KG1 (cell line): ENCODE measurements around the gene ACTN1.

ENCODE experiments used
- DNase-seq: peaks from one replicate; lab custom pipeline; 2025; lab: John Stamatoyannopoulos, UW

Gene ACTN1

DNA sequence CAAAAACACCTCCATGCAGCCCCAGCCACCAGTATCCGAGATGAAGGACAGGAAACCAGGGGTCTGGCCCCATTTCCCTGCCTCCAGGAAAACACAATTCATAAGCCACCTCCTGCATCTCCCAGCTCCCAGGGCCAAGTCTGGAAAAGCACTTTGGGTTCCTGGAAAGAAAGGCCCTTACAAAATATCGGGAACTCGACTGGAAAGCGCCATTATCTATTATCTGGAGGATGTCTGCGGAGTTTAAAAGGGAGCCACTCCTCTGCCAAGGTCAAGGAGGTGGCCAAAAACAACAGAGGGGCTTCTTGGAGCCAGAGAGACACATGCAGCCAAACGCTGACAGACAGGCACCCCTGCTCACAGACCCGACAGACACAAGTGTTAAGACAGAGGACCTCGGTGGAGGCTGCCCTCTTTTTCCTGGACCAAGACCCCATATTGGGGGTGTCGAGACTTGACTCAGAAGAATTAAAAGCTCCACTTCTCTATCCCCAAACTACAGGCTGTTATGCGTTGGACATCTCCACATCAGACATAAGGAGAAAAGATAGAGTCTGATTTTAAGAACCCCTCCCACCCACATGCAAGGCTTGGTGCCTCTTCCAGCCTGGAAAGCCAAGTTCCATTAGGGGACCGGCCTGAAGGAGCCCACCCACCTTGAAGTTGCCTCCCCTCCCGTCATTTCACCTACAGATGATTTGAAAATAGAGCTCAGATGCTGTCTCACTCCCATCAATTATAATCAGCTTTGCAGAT lies 9.6 kb downstream of the ACTN1 start:
- DNase-seq, result no peak

DNA sequence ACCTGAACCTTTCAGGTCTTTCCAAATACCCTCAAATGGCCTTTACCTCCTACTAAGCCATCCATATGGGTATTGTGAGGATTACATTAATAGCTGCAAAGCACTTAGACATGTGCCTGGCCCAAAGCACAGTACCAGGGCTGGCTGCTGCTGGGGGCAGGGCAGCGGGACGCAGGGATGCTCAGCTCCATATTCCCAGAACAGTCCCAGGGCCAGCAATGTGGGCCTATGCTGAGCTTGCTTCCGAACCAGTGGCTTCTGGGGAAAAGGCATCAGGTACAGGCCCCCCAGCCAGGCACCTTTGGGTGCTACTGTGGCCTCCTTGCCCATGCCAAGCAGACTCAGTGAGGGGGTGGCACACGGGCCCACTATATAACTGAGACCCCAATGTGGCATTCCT lies 10.4 kb downstream of the ACTN1 start:
- DNase-seq, result no peak

DNA sequence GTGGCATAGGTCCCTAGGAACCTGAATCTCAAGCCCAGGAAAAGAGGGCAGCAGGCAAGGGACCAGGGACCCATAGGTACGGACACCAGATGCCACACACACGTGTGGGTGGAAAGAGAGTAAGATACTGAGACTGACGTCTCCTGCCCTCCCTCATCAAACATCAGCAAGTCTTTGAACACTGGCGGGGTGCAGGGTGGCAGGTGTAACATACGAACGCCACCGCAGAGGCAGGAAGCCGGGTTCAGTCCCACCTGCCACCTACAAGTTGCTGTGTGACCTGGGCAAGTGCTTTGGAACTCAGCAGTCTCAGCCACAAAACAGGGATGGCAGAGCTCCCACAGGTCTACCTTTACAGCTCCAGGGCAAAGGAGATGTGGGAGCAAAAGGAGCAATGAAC lies 11.1 kb downstream of the ACTN1 start:
- no peak for DNase-seq

DNA sequence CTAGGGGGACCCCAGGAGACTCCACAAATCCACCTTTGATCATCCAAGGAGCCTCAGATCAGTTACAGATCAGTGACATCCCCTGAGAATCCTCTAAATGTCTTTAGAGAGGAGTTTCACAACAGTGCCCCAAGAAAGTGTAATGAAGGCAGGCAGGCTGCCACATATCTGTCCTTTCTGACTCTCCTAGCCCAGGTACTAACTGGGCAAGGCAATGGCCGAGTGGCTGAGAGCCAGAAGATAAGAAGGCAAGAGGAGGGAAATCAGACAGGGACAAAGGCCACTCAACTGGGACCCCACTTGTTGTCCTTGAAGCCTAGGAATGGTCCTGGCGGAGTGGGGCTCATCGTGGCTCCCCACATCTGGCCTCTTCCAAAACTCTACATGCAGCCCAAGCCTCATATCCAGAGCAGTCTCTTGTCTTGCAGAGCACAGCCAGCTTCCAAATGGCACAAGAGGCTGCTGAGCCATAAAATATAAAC lies 11.6 kb downstream of the ACTN1 start:
- no peak for DNase-seq

DNA sequence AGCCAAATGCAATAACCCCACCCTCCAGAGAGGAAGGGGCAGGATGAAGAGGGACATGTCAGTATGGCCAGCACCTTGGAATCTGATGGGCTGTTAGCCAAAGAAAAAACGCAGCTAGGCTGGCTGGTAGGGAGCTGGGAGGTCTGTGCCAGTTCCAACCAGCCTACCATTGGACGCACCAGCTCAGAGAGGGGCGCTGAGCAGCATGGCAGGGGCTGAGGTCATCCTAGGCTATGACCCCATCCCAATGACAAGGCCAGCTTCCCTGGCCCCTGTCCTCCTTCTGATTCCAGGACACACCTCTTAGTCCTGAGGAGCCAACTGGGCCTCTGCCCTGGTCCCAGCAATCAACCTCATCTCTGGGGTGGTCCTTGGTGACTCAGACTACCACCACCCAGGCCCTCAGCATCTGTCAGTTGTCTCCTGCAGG lies 12.2 kb downstream of the ACTN1 start:
- no peak for DNase-seq

DNA sequence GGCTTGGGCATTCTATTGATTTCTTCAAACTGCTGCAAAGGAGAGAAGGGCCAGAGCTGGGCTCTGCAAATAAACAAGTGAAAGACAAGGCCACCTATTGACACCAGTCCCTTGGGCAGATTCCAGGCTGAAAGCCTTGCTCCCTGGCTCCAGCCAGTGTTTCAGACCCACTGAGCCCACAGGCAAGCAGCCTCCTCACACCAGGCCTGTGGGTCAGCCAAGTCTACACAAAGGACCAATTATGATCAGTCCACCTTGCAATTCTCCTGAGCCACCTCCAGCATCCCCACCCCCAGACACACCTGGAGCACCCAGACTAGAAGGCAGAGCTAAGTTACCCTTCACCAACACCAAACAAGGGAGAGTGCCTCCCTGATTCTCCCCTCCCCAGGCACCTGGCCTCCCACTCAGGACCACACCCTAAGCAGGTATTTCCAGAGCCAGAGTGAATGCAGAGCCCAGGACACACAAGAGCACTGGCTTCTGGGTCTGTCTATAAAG lies 13.8 kb downstream of the ACTN1 start:
- DNase-seq, result no peak

DNA sequence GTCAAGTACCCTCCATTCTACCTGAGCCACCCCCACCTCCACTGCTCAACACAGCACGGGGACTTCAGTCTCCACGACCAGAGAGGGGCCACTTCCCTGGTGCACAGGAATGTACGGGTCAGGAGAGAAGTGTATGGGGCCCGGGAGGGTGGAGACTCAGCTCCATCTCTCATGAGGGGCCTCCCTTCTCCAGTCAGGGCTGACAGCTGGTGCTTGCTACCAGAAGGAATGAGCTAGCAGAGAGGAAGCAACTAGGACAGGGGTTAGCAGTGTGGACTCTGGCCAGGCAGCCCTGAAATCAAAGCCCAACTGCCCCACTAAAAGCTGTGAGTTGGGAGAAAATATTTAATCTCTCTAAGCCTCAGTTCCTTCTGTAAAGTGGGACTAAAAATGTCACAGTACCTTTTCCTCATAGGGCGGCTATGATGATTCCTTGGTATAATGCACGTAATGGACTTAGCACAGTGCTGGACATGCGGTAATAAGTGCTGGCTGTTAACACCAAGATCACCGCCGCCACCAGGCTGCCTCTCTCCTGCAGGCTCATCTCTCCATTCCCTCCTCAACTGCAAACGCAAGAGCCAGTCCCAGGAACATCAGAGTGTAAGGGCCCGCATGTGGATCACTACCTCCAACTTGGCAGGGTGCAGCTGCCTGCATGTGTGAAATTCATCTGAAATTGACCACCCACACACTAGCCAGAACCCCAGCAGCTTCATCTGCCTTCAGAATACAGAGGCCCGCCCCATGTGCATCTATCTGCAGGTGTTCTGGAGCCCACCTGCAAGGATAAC lies 14.6 kb downstream of the ACTN1 start:
- DNase-seq, result no peak

DNA sequence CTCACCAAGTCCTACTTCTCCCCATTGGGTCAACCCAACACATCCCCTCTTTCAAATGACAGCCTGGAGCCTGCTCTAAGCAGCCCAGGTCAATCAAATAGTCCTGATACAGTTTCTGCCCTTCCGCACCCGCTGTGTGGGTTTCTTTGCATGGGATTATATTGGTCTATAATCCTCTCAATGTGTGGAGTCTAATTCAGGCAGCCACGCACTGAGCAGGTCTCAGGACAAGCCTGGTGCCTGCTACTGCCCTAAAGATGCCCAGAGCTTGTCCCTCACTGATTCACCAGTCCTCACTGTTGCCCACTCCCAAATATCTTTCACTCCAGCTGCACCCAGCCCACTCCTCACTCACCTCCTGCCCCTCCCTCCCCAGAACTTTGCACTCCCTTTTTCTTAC lies 16.4 kb downstream of the ACTN1 start:
- no peak for DNase-seq

DNA sequence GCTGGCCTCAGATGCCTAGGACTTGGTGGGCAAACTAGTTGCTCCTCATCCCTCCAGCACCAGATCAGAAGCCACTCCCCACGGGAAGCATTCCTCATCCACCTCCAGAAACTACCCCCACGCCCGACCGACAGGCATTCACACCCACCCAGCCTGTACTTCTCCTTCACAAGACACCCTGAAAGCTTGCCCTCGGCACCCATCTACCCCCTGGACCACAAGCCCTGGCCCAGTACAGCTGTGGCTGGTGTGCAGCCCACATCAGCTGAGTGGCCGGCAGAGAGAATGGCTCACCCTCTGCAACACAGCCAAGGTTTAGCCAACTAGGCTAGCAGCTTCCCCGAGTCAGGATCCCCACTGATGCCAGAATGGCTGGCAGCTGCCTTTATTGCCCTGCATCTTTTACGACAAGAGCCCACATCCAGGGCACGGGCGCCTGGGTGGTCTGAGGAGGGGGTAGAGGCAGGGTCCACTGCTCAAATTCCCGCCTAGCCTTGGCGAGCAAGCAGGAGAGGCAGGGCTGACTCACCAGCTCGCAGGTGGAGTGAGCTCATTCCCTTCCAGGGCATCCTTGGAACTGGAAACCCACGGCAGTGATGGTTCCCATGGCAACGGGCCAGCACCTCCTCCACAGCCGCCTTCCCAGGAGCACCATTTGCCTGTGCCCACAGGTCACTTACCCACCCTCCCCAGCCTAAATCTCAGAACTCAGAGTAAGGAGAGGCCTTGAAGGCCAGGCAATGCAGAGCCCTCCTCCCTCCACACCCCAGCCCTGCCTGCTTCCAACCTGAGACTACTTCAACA lies 17.1 kb downstream of the ACTN1 start:
- no peak for DNase-seq

DNA sequence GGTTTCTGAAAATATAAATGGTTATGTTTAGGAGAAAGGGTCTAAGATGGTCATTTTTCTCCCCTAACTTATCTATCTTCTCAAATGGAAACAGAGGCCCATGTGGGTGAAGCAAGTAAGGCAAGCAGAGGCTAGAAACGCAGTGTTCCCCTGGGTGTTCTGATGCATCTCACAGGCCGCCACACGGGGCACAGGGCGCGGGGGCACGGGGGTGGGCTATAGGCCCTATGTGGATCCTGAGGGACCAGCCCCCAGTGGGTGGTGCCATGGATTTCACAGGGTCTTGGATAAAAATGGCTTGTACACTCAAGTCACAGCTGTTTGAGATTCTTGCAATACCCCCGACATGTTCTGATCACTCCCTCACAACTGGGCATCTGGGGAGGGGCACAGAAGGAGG lies 17.7 kb downstream of the ACTN1 start:
- no peak for DNase-seq

DNA sequence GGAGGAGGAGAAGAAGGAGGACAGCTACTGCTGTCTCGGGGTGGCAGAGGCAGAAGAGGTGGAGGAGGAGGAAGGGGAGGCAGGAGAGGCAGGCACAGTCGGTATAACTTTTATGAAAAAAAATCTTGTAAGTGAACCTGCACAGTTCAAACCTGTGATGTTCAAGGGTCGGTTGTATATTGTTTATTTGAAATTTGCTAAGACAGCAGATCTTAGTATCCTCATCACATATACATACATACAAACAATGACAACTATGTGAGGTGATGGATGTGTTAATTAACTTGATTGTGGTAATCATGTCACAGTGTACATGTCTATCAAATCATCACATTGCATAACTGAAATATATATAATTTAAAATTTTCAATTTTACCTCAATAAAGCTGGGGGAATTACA lies 19.0 kb downstream of the ACTN1 start:
- no peak for DNase-seq

DNA sequence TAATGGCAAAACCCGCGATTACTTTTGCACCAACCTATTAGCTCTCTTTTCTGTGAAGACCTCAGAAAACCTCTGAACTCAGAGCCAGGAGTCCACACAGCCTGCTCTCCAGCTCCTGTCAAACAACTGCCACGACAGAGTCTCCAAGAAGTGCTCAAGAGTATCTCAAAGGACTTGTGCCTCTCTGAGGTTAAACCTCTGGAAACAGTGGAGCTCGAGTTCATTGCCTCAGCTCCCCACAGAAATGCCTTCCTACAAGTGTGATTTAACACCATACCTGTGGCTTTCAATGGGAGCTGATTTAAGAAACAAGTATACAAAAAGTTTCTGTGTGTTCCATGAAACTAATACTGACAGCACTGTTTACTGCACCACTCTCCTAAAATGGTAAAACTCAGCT lies 20.1 kb downstream of the ACTN1 start:
- no peak for DNase-seq

DNA sequence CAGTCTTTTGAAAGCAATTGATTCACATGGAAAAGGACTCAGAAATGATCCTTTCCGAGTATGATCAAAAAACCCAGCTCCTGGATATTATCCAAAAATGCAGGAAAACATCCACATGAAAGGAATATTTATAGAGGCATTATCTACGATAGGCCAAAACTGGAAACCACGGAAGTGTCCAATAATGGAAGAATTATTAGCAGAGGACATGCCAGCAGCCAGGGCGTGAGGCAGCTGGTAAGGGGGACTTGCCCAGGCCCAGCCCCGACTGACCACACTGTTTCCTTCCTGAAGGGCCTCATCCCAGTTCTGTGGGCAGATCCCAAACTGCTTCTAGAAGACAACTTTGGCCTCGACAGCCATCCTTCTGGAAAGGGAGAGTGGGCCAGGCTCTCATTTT lies 20.5 kb downstream of the ACTN1 start:
- no peak for DNase-seq

DNA sequence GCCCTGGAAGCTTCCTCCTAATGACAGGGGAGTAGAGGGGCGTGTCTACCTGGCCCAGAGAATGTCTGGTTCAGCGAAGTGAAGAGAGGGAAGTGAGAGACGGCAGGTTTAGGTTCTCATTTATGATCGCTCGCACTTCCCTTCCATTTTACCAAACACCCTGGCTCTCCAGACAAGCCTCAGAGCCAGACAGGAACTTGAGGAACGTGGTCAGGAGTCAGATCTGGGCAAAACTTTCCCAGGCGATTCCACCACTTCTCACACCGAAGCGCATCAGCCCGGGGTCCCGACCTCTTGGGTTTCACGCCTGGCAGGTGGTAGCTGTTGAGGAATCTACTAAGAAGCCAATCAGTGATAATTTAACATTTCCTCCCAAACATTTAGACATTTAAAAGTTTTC lies 21.3 kb downstream of the ACTN1 start:
- DNase-seq, result no peak

DNA sequence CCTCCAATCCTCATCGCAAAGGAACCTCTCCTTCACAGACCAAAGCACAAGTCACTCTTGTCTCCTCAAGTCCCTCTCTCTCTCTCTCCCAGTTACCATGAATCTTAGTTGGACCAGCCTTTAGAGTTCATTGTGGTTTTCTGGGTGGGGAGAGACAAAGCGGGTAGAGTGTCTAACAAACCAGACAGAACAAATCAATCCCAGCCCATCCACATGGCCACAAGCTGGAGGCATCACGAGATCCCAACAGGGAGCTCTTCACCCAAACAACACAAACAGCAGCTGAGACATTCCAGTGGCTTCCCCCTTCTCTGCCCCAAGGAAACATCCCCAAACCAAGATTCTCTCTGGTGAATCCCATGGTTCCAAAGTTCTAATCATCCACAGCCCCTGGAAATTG lies 22.4 kb downstream of the ACTN1 start:
- DNase-seq, result no peak

DNA sequence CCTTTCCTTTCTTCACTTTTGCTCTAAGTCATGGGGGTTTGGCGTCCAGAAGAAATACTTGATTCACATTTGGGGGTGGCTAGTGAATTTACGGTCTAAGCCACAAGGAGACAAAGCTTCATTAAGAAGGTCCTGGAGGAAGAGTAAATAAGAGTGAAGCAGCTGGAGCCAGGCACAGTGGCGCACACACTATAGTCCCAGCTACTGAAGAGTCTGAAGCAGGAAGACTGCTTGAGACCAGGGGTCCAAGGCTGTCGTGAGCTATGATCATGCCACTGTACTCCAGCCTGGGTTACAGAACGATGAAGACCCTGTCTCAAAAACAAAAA lies 23.3 kb downstream of the ACTN1 start:
- DNase-seq, result no peak

DNA sequence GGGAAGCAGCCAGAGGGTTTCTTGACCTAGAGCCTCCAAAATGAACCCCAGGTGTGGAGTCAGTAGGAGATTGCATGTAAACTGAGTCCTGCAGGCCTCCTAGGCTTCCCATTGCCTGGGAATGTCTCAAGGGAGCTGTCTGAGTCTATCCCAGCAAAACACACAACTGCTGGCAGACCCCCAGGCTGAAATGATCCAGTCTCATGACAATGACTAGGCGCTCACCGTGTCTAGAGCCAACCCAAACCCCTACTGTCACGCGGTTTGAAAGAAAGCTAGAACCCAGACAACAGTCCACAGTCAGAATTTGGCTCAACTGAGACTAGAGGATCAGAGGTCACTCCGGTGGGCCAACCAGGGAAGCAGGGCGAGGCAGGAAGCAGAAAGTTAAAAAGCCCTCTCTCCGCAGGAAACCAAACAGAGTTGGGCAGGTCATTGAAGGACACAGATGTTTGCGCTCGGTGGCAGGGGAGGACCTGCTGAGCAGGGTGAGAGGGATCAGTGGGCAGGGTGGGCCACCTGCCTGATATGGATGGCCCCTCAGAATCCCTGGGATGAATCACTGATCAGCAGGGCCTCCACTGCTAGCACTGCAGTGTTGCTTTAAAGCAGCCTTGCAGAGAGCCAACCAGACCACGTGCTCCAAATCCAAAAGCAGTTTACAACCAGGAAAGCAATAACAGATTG lies 23.8 kb downstream of the ACTN1 start:
- no peak for DNase-seq

DNA sequence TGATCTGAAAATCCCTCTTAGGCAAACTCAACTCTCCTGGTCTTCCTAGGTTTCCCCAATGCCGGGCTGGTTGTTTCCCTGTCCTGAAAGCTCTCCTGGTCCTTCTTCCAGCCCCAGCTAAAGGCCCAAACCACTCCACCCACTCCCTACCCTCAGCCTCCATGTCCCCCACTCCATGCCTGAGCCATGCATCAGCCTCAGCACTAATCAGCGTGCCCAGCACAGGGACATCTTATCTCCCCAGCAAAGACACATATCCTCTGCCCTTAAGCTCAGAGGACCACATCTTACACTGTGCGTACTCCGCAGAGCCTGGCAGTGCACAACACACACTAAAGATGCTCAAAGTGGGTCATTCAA lies 25.9 kb downstream of the ACTN1 start:
- DNase-seq, result no peak

DNA sequence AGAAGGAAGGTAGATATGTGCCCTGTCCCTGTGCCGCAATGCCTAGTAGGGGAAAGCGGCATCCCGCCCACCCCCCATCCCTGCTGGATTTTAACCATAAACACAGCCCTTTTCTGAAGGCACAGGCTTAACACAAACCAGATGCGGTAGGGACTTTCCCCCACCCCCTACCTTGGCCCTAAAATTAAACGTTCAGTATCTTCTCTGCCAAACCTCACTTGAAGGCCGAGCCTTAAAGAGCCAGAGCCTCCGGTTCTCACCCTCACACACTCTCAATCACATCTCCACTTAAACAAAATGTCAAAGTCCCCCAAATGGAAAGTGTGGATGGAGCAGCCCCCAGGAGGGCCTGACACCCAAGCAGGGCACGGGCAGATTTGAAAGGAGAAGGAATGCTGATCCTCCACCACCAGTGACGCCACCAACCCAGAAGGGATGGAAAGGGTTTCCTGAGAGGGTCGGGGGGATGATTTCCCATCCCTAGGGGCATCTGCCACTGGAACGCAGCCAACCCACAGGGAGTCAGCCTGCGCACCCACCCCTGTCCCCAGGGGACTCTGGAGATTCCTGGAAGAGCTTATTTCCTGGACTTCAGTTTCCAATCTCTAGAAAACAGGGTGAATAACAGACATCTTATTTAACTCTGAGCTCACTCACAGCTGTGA lies 26.4 kb downstream of the ACTN1 start:
- DNase-seq, result no peak

DNA sequence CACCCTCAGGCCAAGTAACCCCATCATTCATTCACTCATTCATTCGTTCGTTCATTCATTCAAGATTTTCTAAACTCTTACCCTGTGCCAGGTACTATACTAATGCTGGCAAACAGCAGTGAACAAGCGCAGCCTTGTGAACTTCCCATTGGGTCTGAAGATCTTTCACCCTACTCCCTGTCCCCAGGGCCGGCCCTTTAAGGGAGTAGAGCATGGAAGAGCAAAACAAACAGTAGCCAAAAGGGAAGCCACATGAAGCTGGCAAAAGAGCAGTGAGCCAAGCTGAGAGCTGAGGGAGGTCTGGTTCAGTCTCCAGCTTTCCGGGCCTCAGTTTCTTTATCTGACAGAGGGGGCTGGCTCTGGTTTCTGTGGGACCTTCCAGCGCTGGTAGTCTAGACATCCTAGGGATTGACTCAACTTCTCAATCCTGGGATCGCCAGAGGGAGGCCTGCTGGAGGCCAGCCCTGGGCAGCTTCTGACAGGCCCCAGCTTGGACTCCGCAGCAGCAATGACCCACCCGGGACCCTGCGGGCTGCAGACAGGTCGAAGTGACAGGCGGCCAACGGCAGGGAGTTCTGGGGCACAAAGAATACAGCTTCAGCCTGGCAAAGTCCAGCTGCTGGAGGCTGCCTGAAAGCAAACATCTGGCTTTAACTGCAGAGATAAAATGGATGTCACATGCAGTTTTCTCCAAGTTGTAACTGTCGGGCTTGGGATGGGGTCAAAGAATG lies 27.1 kb downstream of the ACTN1 start:
- no peak for DNase-seq
